Ovary (tissue), 9 donors: ENCODE measurements around the gene C19orf47. TPM values are rescaled to one million over a fixed set of nuclear protein-coding genes. Genes with fewer than 3 reads are reported as not detected.

Source experiments
- DNase-seq, 5 donors: peaks; one replicate each; pipeline ENCODE4 v3.0.0-alpha.2; 2019 to 2020
- H3K27ac ChIP-seq, 2 donors: fragments of 200-600 bp; one replicate each; pipeline versions ENCODE4 v1.5.1 to v1.8.0; 2019 to 2022
- H3K27me3 ChIP-seq: fragments of 200-600 bp; one replicate; pipeline ENCODE4 v1.8.0; 2022
- H3K36me3 ChIP-seq: fragments of 200-600 bp; sonication (generic); one replicate; pipeline ENCODE4 v1.5.1; 2019
- H3K4me1 ChIP-seq: one replicate; pipeline ENCODE4 v1.8.1; 2013; ENCODE audit warnings: mild to moderate bottlenecking, moderate library complexity; ENCODE audit not compliant: insufficient read depth
- H3K4me3 ChIP-seq: fragments of 200-600 bp; sonication (generic); one replicate; pipeline ENCODE4 v1.5.1; 2017
- H3K9me3 ChIP-seq, 2 donors: fragments of 200-600 bp in 1 of 2; sonication (generic) in 1 of 2; one replicate each; pipeline versions ENCODE4 v1.5.1 to v1.8.1; 2013 to 2019; ENCODE audit warnings: mild to moderate bottlenecking in 1 of 2, moderate library complexity in 1 of 2
- CTCF ChIP-seq, 3 donors: fragments of 450-650 bp in 2 of 3; fragments of 200-600 bp in 1 of 3; IDR thresholded peaks; one replicate each; pipeline versions ENCODE4 v1.5.1 to v1.8.0; 2016 to 2022; ENCODE audit warnings: antibody characterized with exemption in 3 of 3, mild to moderate bottlenecking in 1 of 3
- EP300 ChIP-seq: sonication (generic); formaldehyde crosslinking; IDR thresholded peaks from one replicate; pipeline ENCODE4 v1.6.1; 2017; ENCODE audit warnings: antibody characterized with exemption
- POLR2A ChIP-seq: fragments of 450-650 bp; IDR thresholded peaks from one replicate; pipeline ENCODE4 v1.6.1; 2017; ENCODE audit warnings: antibody characterized with exemption, mild to moderate bottlenecking, moderate library complexity
- WGBS, 3 donors: extraction: QIAGEN DNeasy Blood & Tissue Kit in 1 of 3; methylation state at CpG; one replicate each; pipeline versions ENCODE4 v1.1.5 to v1.1.7; 2013 to 2017; 5-methylcytosine and 5-hydroxymethylcytosine counted together
- intact Hi-C, 4 donors: fragments of 100-400 bp; cut with DNase I; formaldehyde crosslinking; loops; one replicate each; pipeline versions ENCODE4 v1.11.0 to v1.15.1; 2022 to 2023
- polyA plus RNA-seq, 2 donors: library from polyadenylated mRNA; stranded (reverse); fragments of 200-250 nt in 1 of 2; fragments of 350-450 nt in 1 of 2; fragmentation: Illumina TruSeq in 1 of 2; extraction: RNeasy Lipid Tissue Mini Kit (QIAGEN cat#74804) in 1 of 2; gene quantifications; one replicate each; pipeline ENCODE4 v1.2.3, GENCODE V29; 2013 to 2014
- total RNA-seq, 7 donors: library from RNA; depleted of rRNA in 2 of 7; stranded (reverse); fragments of >200 nt in 2 of 7; fragmentation: NEBNext Ultra II Directional in 3 of 7; extraction: Animal tissue kit (Norgen Biotek cat#: 25700) in 3 of 7; gene quantifications; one replicate each; pipeline versions ENCODE4 v1.1.0 to v1.2.4, GENCODE V29; 2016 to 2023
- donor health status: DM: no; HTN: no; CAD: no; lungs with moderate emphysema.
- donor health status: DM: no; HTN: no; CAD: no.
- donor health status: Bipolar disorder and iron deficiency.
- donor health status: DM: yes; HTN: yes; CAD: no.
- donor health status: DM: no; HTN: no; CAD: no.
- donor health status: DM: yes; HTN: yes; CAD: no.

The C19orf47 gene
- total and polyA plus RNA-seq, 9 donors: 3.5 to 15.8 (median 12.2) TPM

- WGBS, 3 donors: 92 to 94% (median 92%) methylated on average over 4 of the region's 4 CpGs
- intact Hi-C loops: loop anchor here in 3 of 4 donors (10.0 kb wide), 2 partner anchors 294 to 334 kb away; no protein-coding TSS in a partner anchor
Measured at GRCh38 chr19:40300668-40301067, 47.5 kb downstream of the C19orf47 start.

GRCh38 chr19:40298026-40298425 lies 50.2 kb downstream of the C19orf47 start:
- intact Hi-C loops: no loop called here

More at GRCh38 chr19:40300668-40301067, 47.5 kb downstream of the C19orf47 start:
- TF ChIP-seq CTCF (IDR thresholded peaks at IDR 0.05): no peak
- TF ChIP-seq EP300: no peak
- no peak for TF ChIP-seq POLR2A
- Histone ChIP-seq H3K9me3 (no peaks in the 10 kb centered on the region), H3K4me3 (no peak overlapping the region), H3K36me3 (no peaks in the 10 kb centered on the region), H3K27me3 (peaks cover 2% of the 10 kb centered on the region), H3K4me1 (no peaks in the 10 kb centered on the region), H3K27ac (no peak overlapping the region)
- no peak for DNase-seq

GRCh38 chr19:40294560-40294959 lies 53.6 kb downstream of the C19orf47 start:
- Histone ChIP-seq H3K9me3 (no peaks in the 10 kb centered on the region), H3K27ac (no peak overlapping the region), H3K27me3 (peaks cover 2% of the 10 kb centered on the region), H3K36me3 (no peaks in the 10 kb centered on the region), H3K4me3 (no peak overlapping the region), H3K4me1 (no peaks in the 10 kb centered on the region)
- intact Hi-C loops: no loop called here
- DNase-seq: peak in 1 of 5 donors; percentile 13
- no peak for TF ChIP-seq CTCF (IDR thresholded peaks at IDR 0.05)
- no peak for TF ChIP-seq POLR2A
- TF ChIP-seq EP300: no peak
- 88 to 95% (median 93%) methylated on average over 6 of the region's 6 CpGs for WGBS, 3 donors

More at GRCh38 chr19:40298026-40298425, 50.2 kb downstream of the C19orf47 start:
- Histone ChIP-seq H3K27ac (no peak overlapping the region), H3K4me3 (no peak overlapping the region), H3K4me1 (no peaks in the 10 kb centered on the region), H3K27me3 (peaks cover 2% of the 10 kb centered on the region), H3K36me3 (no peaks in the 10 kb centered on the region), H3K9me3 (no peaks in the 10 kb centered on the region)
- DNase-seq: no peak
- TF ChIP-seq POLR2A: no peak
- no peak for TF ChIP-seq EP300
- TF ChIP-seq CTCF (IDR thresholded peaks at IDR 0.05): no peak
- 47 to 51% (median 49%) methylated on average over 3 of the region's 3 CpGs for WGBS, 3 donors

GRCh38 chr19:40286971-40287421 lies 61.2 kb downstream of the C19orf47 start:
- intact Hi-C loops: no loop called here
- no peak for DNase-seq
- TF ChIP-seq EP300: no peak
- no peak for TF ChIP-seq CTCF (IDR thresholded peaks at IDR 0.05)
- no peak for TF ChIP-seq POLR2A
- Histone ChIP-seq H3K4me3 (no peak overlapping the region), H3K4me1 (peaks cover 16% of the 10 kb centered on the region), H3K36me3 (no peaks in the 10 kb centered on the region), H3K27ac (peak overlapping the region in 1 of 2 donors; percentile 61), H3K27me3 (no peaks in the 10 kb centered on the region), H3K9me3 (no peaks in the 10 kb centered on the region)
- WGBS, 3 donors: 75 to 89% (median 79%) methylated on average over 8 of the region's 8 CpGs
